ENCODE measurements around the gene INHBA. TPM values are rescaled to one million over a fixed set of nuclear protein-coding genes. Genes with fewer than 3 reads are reported as not detected.

Gene INHBA
- total and polyA plus RNA-seq, 2 donors (not counting 3 experiments of a cell fraction or from before 2014, with no cell fraction given) = 22.9 to 23.2 TPM

- BruUV-seq (replicated peaks) = no TSS peak
- Histone ChIP-seq H3K36me3 (ENCODE audit: control insufficient read depth in 2 of 2, extremely low read depth in 1 of 2, insufficient read depth in 2 of 2, low read length in 2 of 2) (no peaks in the 10 kb centered on the region), H3K27me3 (ENCODE audit: control insufficient read depth in 2 of 2, insufficient read depth in 2 of 2, low read length in 2 of 2) (no peaks in the 10 kb centered on the region), H3K27ac (ENCODE audit: insufficient read depth, low read depth, low read length) (peak overlapping the region; percentile 61), H3K9me1 (replicated peaks; ENCODE audit: control insufficient read depth, extremely low read depth, insufficient read depth, low read length) (no peaks in the 10 kb centered on the region), H3K4me3 (replicated peaks in 1 of 3; ENCODE audit: insufficient read depth in 1 of 3, low read depth in 1 of 3, low read length in 3 of 3) (peak overlapping the region in 2 of 3 experiments; percentile 19 to 63), H2AFZ (ENCODE audit: low read depth, low read length) (peak overlapping the region; percentile 6), H3K79me2 (ENCODE audit: control insufficient read depth, insufficient read depth, low read length) (peaks cover 38% of the 10 kb centered on the region), H3K4me1 (ENCODE audit: control insufficient read depth, extremely low read depth, insufficient read depth, low read length) (peaks cover 42% of the 10 kb centered on the region), H3K9ac (replicated peaks; ENCODE audit: extremely low read depth, insufficient read depth, low read length) (peak overlapping the region; percentile 97), H3K4me2 (ENCODE audit: insufficient read depth, low read length) (peak overlapping the region; percentile 77), H4K20me1 (replicated peaks; ENCODE audit: control insufficient read depth, extremely low read depth, insufficient read depth, low read length) (no peaks in the 10 kb centered on the region), H3K9me3 (replicated peaks; ENCODE audit: control insufficient read depth, insufficient read depth, low read length) (no peaks in the 10 kb centered on the region)
- intact Hi-C loops (cut with micrococcal nuclease) (loop anchor here (10.0 kb wide), 2 partner anchors 1567 to 1757 kb away; partner anchors contain the start of genes MPLKIP and SUGCT), dilution Hi-C loops (cut with MboI; ENCODE audit: extremely low pct_ligation_motif_present, low sequenced_read_pairs) (no loop called here)
- DNase-seq (ENCODE audit: low read depth, low spot score) (no peak), FAIRE-seq (no peak)
- ChIA-PET POLR2A (no interaction called here), CTCF (interaction anchor here (1.2 to 5.9 kb wide), 3 partner anchors 10 to 1390 kb away, joined by 3 to 87 read pairs (median 11); no protein-coding TSS in a partner anchor)
- TF ChIP-seq, protein P1, sequence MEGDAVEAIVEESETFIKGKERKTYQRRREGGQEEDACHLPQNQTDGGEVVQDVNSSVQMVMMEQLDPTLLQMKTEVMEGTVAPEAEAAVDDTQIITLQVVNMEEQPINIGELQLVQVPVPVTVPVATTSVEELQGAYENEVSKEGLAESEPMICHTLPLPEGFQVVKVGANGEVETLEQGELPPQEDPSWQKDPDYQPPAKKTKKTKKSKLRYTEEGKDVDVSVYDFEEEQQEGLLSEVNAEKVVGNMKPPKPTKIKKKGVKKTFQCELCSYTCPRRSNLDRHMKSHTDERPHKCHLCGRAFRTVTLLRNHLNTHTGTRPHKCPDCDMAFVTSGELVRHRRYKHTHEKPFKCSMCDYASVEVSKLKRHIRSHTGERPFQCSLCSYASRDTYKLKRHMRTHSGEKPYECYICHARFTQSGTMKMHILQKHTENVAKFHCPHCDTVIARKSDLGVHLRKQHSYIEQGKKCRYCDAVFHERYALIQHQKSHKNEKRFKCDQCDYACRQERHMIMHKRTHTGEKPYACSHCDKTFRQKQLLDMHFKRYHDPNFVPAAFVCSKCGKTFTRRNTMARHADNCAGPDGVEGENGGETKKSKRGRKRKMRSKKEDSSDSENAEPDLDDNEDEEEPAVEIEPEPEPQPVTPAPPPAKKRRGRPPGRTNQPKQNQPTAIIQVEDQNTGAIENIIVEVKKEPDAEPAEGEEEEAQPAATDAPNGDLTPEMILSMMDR (IDR thresholded peaks at IDR 0.05; ENCODE audit: extremely low read depth in 1 of 2, insufficient read depth in 1 of 2, low read depth in 1 of 2, low read length in 2 of 2) = no peak
- no peak for TF ChIP-seq MYC (IDR thresholded peaks at IDR 0.05; ENCODE audit: low read depth, low read length)
- TF ChIP-seq, protein P2, sequence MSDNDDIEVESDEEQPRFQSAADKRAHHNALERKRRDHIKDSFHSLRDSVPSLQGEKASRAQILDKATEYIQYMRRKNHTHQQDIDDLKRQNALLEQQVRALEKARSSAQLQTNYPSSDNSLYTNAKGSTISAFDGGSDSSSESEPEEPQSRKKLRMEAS (IDR thresholded peaks at IDR 0.05; ENCODE audit: insufficient read depth, insufficient read length) = no peak
- TF ChIP-seq POLR2AphosphoS5 (IDR thresholded peaks at IDR 0.05; ENCODE audit: insufficient read depth, low read depth, low read length) = no peak
- no peak for TF ChIP-seq FOS (IDR thresholded peaks at IDR 0.05; ENCODE audit: borderline replicate concordance, insufficient read depth, low read length)
- no peak for TF ChIP-seq JUN (IDR thresholded peaks at IDR 0.05; ENCODE audit: borderline replicate concordance, insufficient read depth, insufficient read length, low read depth)
- TF ChIP-seq GATA2 (IDR thresholded peaks at IDR 0.05; ENCODE audit: insufficient read depth, insufficient read length, low read depth, low read length) = no peak
- no peak for TF ChIP-seq POLR2A (IDR thresholded peaks at IDR 0.05; ENCODE audit: low read depth, low read length)
- TF ChIP-seq EZH2 (IDR thresholded peaks at IDR 0.05; ENCODE audit: borderline replicate concordance, low read depth, low read length, severe bottlenecking) = no peak
These were observed 1.6 kb downstream of the INHBA start for GRCh38 chr7:41701068-41701941.
